ENCODE data around the gene AZGP1.
"Not testable (repeated sequence)": the region's sequence is repeated elsewhere in the genome, so short reads cannot be mapped to it uniquely, and the experiment has no call there.

AZGP1 gene

DNA sequence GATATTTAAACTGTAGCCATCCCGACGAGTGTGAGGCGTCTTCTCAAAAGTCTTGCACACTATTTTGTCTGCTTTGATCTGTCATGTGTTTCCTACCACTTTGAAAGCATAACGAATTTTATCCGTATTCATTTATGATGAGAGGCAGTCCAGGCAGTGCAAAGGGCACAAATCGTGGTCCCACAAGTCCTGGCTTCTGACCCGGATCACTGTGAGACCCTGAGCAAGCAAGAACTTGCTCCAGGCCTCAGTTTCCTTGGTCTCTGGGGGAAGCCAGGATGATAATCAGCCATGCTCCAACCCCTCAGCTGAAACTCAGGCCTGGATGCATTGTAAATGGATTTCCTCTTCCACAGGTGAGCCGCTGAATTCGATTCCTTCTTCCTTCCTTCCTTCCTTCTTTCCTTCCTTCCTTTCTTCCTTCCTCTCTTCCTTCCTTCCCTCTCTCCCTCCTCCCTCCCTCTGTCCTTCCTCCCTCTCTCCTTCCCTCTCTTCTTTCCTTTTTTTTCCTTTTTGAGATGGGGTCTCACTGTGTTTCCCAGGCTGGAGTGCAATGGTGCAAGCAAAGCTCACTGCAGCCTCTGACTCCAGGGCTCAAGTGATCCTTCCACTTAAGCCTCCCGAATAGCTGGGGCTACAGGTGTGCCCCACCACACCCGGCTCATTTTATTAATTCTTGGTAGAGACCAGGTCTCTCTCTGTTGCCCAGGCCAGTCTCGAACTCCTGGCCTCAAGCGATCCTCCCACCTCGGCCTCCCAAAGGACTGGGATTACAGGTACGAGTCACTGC, 21.1 kb upstream of the AZGP1 start:
- no peak for DNase-seq

GRCh38 chr7:99994819-99995218, 19.0 kb upstream of the AZGP1 start:
- DNase-seq = no peak

GRCh38 chr7:99992330-99993038, 16.7 kb upstream of the AZGP1 start:
- no peak for DNase-seq

DNA sequence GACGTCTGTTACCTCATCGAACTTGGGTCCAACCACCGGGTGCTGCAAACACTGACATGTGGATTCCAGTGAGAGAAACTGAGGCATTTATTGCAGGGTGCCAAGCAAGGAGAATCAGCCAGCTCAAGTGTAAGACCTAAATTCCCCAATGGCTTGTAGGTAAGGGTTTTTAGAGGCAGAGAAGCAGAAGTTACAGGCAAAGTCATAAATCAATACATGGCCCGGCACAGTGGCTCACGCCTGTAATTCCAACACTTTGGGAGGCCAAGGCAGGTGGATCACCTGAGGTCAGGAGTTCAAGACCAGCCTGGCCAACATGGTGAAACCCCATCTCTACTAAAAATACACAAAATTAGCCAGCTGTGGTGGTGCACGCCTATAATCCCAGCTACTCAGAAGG, 15.7 kb upstream of the AZGP1 start:
- not testable (repeated sequence) for DNase-seq

DNA sequence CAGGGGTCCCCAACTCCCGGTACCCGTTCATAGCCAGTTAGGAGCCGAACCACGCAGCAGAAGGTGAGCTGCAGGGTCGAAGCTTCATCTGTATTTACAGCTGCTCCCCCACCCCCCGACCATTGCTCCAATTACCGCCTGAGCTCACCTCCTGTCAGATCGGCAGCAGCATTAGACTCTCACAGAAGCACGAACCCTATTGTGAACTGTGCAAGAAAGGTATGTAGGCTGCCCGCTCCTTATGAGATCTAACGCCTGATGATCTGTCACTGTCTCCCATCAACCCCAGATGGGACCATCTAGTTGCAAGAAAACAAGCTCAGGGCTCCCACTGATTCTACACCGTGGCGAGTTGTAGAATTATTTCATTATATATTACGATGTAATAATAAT, 14.6 kb upstream of the AZGP1 start:
- no peak for DNase-seq

GRCh38 chr7:99987846-99988245, 12.0 kb upstream of the AZGP1 start:
- no peak for DNase-seq

DNA sequence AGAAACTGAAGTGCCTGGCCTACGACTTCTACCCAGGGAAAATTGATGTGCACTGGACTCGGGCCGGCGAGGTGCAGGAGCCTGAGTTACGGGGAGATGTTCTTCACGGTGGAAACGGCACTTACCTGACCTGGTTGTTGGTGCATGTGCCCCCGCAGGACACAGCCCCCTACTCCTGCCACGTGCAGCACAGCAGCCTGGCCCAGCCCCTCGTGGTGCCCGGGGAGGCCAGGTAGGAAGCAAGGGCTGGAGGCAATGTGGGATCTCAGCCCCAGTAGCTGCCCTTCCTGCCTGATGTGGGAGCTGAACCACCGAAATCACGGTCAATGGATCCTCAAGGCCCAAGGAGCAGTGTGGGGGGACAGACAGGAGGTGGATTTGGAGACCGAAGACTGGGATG, 11.5 kb upstream of the AZGP1 start:
- not testable (repeated sequence) for DNase-seq

DNA sequence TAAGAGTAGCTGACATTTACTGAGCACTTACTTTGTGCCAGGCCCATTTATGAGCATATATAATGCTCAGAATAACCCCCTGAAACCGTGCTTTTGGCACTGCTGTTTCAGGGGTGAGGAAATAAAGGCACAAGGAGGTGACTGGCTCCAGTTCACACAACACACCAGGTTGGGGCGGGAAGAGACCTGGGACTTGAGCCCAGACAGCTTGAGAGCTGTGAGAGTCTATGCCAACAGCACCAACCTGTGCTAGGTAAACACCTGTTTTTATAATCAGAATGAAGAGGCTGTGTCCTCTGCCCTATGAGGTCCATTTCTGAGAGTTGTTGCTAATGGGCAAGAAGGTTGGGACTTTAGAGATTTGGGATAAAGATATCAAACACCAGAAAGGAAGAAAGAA, 8.8 kb upstream of the AZGP1 start:
- no peak for DNase-seq

DNA sequence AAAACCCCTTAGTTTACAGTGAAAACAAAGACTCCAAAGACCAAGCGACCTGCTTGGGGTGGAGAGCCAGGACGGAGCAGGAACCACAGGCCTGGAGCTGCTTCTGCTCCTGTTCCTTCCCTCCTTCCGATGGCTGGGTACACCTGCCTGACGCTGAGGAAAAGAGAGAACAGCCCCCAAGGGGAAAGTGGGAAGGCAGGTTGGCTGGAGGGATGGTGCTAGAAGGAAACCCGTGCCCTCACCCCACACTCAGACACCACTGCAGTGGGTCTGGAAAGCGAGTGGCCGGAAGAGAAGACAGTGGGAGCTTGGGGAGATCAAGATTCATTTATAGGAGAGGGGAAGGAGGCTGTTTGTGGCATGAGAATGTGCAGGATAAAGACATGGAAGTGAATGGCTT, 5.2 kb upstream of the AZGP1 start:
- not testable (repeated sequence) for DNase-seq

DNA sequence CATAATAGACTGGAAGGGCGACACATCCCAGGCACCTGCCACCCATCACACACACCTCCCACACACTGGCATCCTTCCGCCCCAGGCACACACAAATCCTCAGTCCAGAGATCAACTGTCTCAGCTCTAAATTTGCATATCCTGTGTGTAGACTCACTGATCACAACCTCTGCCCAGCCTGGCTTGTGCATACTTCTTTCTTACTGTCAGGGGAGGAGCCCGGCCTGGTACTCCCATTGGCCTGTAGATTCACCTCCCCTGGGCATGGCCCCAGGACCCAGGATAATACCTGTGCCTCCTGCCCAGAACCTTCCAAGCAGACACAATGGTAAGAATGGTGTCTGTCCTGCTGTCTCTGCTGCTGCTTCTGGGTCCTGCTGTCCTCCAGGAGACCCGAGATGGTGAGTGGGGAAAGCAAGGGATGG, 4.6 kb upstream of the AZGP1 start:
- DNase-seq = not testable (repeated sequence)

DNA sequence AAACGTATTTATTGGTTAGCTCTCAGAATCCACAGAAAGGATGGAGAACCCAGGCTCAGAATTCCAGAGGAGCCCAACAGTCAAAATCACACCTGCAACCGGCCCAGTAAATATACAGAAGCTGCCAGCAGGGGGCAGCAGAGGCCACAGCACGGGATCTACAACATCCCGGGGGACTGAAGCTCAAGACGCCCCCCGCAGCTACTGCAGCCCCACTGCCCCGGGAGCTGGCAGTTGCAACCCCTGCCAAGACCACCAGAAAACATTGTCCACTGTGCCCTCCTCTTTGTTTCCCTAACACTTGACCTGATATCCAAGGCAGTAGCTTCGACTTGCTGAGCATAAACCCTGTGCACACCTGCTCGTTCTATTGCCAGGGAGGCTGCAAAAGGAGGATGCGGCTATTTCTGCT, 4.0 kb upstream of the AZGP1 start:
- DNase-seq = peak; percentile 67

GRCh38 chr7:99976626-99977025, 795 bp upstream of the AZGP1 start:
- DNase-seq = no peak

GRCh38 chr7:99974681-99975080, 1.1 kb downstream of the AZGP1 start:
- DNase-seq = no peak

GRCh38 chr7:99973817-99974216, 2.0 kb downstream of the AZGP1 start:
- not testable (repeated sequence) for DNase-seq

GRCh38 chr7:99971242-99971641, 4.6 kb downstream of the AZGP1 start:
- DNase-seq = no peak

- DNase-seq = not testable (repeated sequence)
Observed at GRCh38 chr7:99969813-99970212, 6.0 kb downstream of the AZGP1 start.

DNA sequence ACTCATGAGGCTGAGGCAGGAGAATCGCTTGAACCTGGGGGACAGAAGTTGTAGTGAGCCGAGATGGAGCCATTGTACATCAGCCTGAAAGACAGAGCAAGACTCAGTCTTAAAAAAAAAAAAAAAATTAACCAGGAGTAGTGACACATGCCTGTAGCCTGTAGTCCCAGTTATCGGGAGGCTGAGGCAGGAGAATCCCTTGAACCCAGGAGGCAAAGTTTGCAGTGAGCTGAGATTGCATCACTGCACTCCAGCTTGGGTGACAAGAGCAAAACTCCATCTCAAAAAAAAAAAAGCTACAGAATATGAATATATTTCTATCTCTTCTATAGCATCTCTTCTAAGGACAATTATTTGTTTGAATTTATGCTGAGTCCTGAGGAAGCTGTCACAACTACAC, 6.5 kb downstream of the AZGP1 start:
- no peak for DNase-seq

DNA sequence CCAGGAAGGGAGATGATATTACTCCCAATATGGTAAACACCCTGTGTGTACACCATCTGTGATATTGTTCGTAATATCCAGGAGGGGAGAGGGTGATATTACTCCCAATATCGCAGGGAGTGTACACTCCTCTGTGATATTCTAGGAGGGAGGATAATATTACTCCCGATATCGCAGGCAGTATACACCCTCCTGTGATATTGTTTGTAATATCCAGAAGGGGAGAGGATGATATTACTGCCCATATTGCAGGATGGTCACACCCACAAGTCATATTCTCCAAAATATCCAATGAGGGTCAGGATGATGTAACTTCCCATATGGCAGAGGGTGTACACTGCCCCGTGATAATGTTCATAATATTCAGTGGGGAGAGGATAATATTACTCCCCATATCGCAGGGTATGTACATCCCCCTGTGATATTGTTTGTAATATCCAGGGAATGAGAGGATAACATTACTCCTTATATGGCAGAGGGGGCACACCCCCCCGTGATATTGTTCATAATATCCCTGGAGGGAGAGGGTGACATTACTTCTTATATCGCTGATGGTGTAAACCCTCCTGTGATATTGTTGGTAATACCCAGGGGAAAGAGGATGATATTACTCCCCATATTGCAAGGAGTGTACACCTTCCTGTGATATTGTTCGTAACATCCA, 17.1 kb downstream of the AZGP1 start:
- DNase-seq = no peak

DNA sequence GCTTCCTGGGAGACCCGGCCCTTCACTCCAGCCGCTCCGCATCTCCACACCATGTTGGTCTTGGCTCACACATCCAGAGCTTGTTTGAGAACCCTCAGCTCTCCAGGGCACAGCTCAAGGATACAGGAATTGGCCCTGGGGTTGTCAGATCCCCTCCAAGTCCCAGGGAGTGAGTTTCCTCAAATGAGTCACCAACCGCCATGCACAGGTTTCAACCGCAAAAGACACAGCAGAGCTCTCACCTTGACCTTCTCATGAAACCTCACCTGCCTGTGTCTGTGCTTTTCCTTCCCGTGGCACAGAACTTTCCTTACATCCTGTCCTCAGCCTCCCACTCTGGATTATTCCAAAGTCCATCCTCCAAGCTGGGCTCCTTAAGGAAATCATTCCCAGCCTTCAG, 20.6 kb downstream of the AZGP1 start:
- DNase-seq = no peak

- not testable (repeated sequence) for DNase-seq
Observed at GRCh38 chr7:99954643-99955042, 21.2 kb downstream of the AZGP1 start.

DNA sequence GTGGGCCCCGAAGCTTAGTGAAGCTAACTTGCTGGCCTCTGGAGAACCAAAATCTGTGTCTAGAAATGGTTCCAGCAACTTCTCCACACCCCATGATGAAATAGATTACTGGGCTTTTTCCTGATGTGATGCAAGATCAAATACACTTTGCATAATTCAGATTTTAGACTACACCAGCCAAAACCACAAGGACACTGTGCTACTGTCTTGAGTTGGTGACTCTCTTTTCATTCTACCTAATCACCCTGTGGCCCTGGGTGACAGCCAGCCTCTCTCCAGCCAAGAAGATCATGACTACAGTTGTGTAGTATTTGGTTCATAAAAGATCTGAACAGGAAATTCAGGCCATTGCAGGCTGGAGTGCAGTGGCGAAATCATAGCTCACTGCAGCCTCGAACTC, 22.2 kb downstream of the AZGP1 start:
- DNase-seq = no peak

DNA sequence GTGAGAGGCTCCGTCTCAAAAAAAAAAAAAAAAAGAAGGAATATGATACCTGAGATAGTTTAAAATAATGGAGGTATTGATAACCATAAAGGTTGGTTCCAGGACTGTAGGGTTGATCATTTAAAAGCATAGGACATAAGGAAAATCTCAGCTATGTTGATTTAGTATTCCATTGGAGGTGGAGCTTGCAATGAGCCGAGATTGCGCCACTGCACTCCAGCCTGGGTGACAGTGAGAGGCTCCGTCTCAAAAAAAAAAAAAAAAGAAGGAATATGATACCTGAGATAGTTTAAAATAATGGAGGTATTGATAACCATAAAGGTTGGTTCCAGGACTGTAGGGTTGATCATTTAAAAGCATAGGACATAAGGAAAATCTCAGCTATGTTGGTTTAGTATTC, 23.2 kb downstream of the AZGP1 start:
- not testable (repeated sequence) for DNase-seq

GRCh38 chr7:99950819-99951218, 25.0 kb downstream of the AZGP1 start:
- not testable (repeated sequence) for DNase-seq
